Caco-2 (cell line): ENCODE data around the gene GAD1. TPM values are rescaled to one million over a fixed set of nuclear protein-coding genes. Genes with fewer than 3 reads are reported as not detected.

Experiments used
- BruUV-seq: library from RNA; stranded (reverse); fragments of 400-500 nt; replicated peaks from 2 replicates; lab custom pipeline; 2021; lab: Mats Ljungman, UMichigan
- CTCF ChIA-PET: fragments of 300-600 bp; sonication (Branson Sonifier 250); formaldehyde crosslinking; loops from one replicate; lab custom pipeline; 2022; ENCODE audit warnings: antibody characterized with exemption; lab: Charles Lee
- POLR2A ChIA-PET: fragments of 300-600 bp; sonication (Branson Sonifier 250); formaldehyde crosslinking; loops from one replicate; lab custom pipeline; 2022; ENCODE audit warnings: antibody characterized with exemption; lab: Charles Lee
- DNase-seq, 2 experiments: peaks; one replicate each; pipeline versions ENCODE4 v3.0.0 to v3.0.0-alpha.2; 2020 to 2022
- H3K27me3 ChIP-seq: replicated peaks from 2 replicates; pipeline ENCODE4 v1.6.0; 2011; ENCODE audit warnings: low read length; ENCODE audit not compliant: control insufficient read depth, insufficient read depth
- H3K36me3 ChIP-seq: 2 replicates; pipeline ENCODE4 v1.5.1; 2011; ENCODE audit warnings: low read length; ENCODE audit not compliant: control insufficient read depth, insufficient read depth
- H3K4me1 ChIP-seq: fragments of 250-450 bp; sonication (Bioruptor Pico); 2 replicates; pipeline ENCODE4 v1.5.1; 2020; ENCODE audit warnings: mild to moderate bottlenecking
- H3K4me3 ChIP-seq: 2 replicates; pipeline ENCODE4 v1.5.1; 2011; ENCODE audit warnings: low read depth, mild to moderate bottlenecking, control low read depth, low read length
- H3K9me3 ChIP-seq: fragments of 250-450 bp; sonication (Bioruptor Pico); 2 replicates; pipeline ENCODE4 v1.5.1; 2020; ENCODE audit warnings: mild to moderate bottlenecking, moderate library complexity
- H3K27ac Mint-ChIP-seq: one replicate; pipeline ENCODE4 v1.8.0; 2022; ENCODE audit warnings: mixed read lengths; ENCODE audit not compliant: unreplicated experiment
- H3K27me3 Mint-ChIP-seq: one replicate; pipeline ENCODE4 v1.8.0; 2022; ENCODE audit warnings: mixed read lengths; ENCODE audit not compliant: insufficient read depth, unreplicated experiment
- H3K36me3 Mint-ChIP-seq: one replicate; pipeline ENCODE4 v1.8.0; 2022; ENCODE audit warnings: mild to moderate bottlenecking, mixed read lengths; ENCODE audit not compliant: insufficient read depth, unreplicated experiment
- H3K4me1 Mint-ChIP-seq: one replicate; pipeline ENCODE4 v1.8.0; 2022; ENCODE audit warnings: low read depth, mixed read lengths; ENCODE audit not compliant: unreplicated experiment
- H3K4me3 Mint-ChIP-seq: one replicate; pipeline ENCODE4 v1.8.0; 2022; ENCODE audit warnings: mild to moderate bottlenecking, moderate library complexity, mixed read lengths; ENCODE audit not compliant: unreplicated experiment
- H3K9me3 Mint-ChIP-seq: one replicate; pipeline ENCODE4 v1.8.0; 2022; ENCODE audit warnings: mixed read lengths; ENCODE audit not compliant: unreplicated experiment
- CTCF ChIP-seq, 2 experiments: fragments of 200-600 bp in 1 of 2; IDR thresholded peaks; 1 replicate in 1 of 2; 2 replicates in 1 of 2; pipeline versions ENCODE4 v1.5.1 to v1.8.0; 2011 to 2022; ENCODE audit warnings: antibody characterized with exemption in 1 of 2, control low read depth in 1 of 2, inconsistent platforms in 1 of 2, low read depth in 1 of 2, low read length in 1 of 2, mild to moderate bottlenecking in 1 of 2, moderate library complexity in 1 of 2; ENCODE audit not compliant: insufficient read depth in 1 of 2, severe bottlenecking in 1 of 2, unreplicated experiment in 1 of 2
- intact Hi-C: fragments of 100-400 bp; cut with micrococcal nuclease; formaldehyde crosslinking; loops from one replicate; pipeline ENCODE4 v1.10.0; 2022; ENCODE audit not compliant: unreplicated experiment
- total RNA-seq: library from RNA; stranded (reverse); gene quantifications from 2 replicates; pipeline ENCODE4 v1.2.3, GENCODE V29; 2022

Gene GAD1
- total RNA-seq, 1 experiment from 2014 or later, result 14.7 TPM

GRCh38 chr2:170782673-170783072, 34.0 kb upstream of the GAD1 start:
- H3K4me3 Mint-ChIP-seq, result no peak overlapping the region
- no peak for TF ChIP-seq CTCF (IDR thresholded peaks at IDR 0.05; ENCODE audit: insufficient read depth in 1 of 2, low read depth in 1 of 2, low read length in 1 of 2, severe bottlenecking in 1 of 2, unreplicated experiment in 1 of 2)
- Histone ChIP-seq H3K4me1 (no peaks in the 10 kb centered on the region), H3K36me3 (no peaks in the 10 kb centered on the region), H3K4me3 (no peak overlapping the region), H3K27me3 (no peaks in the 10 kb centered on the region), H3K9me3 (no peaks in the 10 kb centered on the region)
- H3K27me3 Mint-ChIP-seq, result no peaks in the 10 kb centered on the region
- intact Hi-C loops, result no loop called here
- no peak for DNase-seq
- BruUV-seq, result no TSS peak
- ChIA-PET CTCF (no interaction called here), POLR2A (no interaction called here)
- no peaks in the 10 kb centered on the region for H3K4me1 Mint-ChIP-seq
- no peaks in the 10 kb centered on the region for H3K36me3 Mint-ChIP-seq
- no peak overlapping the region for H3K27ac Mint-ChIP-seq
- no peaks in the 10 kb centered on the region for H3K9me3 Mint-ChIP-seq

GRCh38 chr2:170783549-170783948, 33.1 kb upstream of the GAD1 start:
- H3K27me3 Mint-ChIP-seq, result no peaks in the 10 kb centered on the region
- H3K27ac Mint-ChIP-seq, result no peak overlapping the region
- ChIA-PET CTCF (interaction anchor here (0.6 to 0.9 kb wide), 2 partner anchors 20 to 68 kb away, joined by 3 to 6 read pairs; no protein-coding TSS in a partner anchor), POLR2A (no interaction called here)
- Histone ChIP-seq H3K36me3 (no peaks in the 10 kb centered on the region), H3K9me3 (no peaks in the 10 kb centered on the region), H3K4me3 (no peak overlapping the region), H3K27me3 (no peaks in the 10 kb centered on the region), H3K4me1 (no peaks in the 10 kb centered on the region)
- no peak for TF ChIP-seq CTCF (IDR thresholded peaks at IDR 0.05; ENCODE audit: insufficient read depth in 1 of 2, low read depth in 1 of 2, low read length in 1 of 2, severe bottlenecking in 1 of 2, unreplicated experiment in 1 of 2)
- no peak for DNase-seq
- no peaks in the 10 kb centered on the region for H3K4me1 Mint-ChIP-seq
- H3K9me3 Mint-ChIP-seq, result no peaks in the 10 kb centered on the region
- intact Hi-C loops, result no loop called here
- no TSS peak for BruUV-seq
- no peak overlapping the region for H3K4me3 Mint-ChIP-seq
- H3K36me3 Mint-ChIP-seq, result no peaks in the 10 kb centered on the region

GRCh38 chr2:170798996-170799395, 17.7 kb upstream of the GAD1 start:
- Mint-ChIP-seq H3K27me3 (no peaks in the 10 kb centered on the region), H3K27ac (no peak overlapping the region), H3K4me1 (no peaks in the 10 kb centered on the region), H3K9me3 (no peaks in the 10 kb centered on the region), H3K4me3 (no peak overlapping the region), H3K36me3 (no peaks in the 10 kb centered on the region)
- DNase-seq, result no peak
- H3K27me3 ChIP-seq, result no peaks in the 10 kb centered on the region
- no peaks in the 10 kb centered on the region for H3K36me3 ChIP-seq
- H3K4me1 ChIP-seq, result no peaks in the 10 kb centered on the region
- BruUV-seq, result no TSS peak
- intact Hi-C loops, result no loop called here
- TF ChIP-seq CTCF (IDR thresholded peaks at IDR 0.05; ENCODE audit: insufficient read depth in 1 of 2, low read depth in 1 of 2, low read length in 1 of 2, severe bottlenecking in 1 of 2, unreplicated experiment in 1 of 2), result no peak
- H3K4me3 ChIP-seq, result no peak overlapping the region
- H3K9me3 ChIP-seq, result no peaks in the 10 kb centered on the region
- ChIA-PET POLR2A (no interaction called here), CTCF (no interaction called here)
